GM18505 (cell line): ENCODE results near the gene SPATA31C1.

Source experiments
- ATAC-seq: cut with Tn5 transposase; IDR thresholded peaks from one replicate; pipeline ENCODE4 v1.9.1; 2021; ENCODE audit not compliant: unreplicated experiment
- POLR2A ChIP-seq: IDR thresholded peaks from 4 replicates; pipeline ENCODE4 v1.6.1; 2011; ENCODE audit warnings: borderline replicate concordance; ENCODE audit not compliant: insufficient read depth, insufficient read length; ENCODE audit errors: extremely low read depth

SPATA31C1 gene

GRCh38 chr9:87944096-87944495 is 26.3 kb downstream of the SPATA31C1 start:
- no peak for ATAC-seq

GRCh38 chr9:87944682-87945081 is 26.9 kb downstream of the SPATA31C1 start:
- no peak for TF ChIP-seq POLR2A
- no peak for ATAC-seq

More at GRCh38 chr9:87944096-87944495, 26.3 kb downstream of the SPATA31C1 start:
- TF ChIP-seq POLR2A = no peak

- no peak for TF ChIP-seq POLR2A
- ATAC-seq = no peak
Measured at GRCh38 chr9:87950296-87950695, 32.5 kb downstream of the SPATA31C1 start.

DNA sequence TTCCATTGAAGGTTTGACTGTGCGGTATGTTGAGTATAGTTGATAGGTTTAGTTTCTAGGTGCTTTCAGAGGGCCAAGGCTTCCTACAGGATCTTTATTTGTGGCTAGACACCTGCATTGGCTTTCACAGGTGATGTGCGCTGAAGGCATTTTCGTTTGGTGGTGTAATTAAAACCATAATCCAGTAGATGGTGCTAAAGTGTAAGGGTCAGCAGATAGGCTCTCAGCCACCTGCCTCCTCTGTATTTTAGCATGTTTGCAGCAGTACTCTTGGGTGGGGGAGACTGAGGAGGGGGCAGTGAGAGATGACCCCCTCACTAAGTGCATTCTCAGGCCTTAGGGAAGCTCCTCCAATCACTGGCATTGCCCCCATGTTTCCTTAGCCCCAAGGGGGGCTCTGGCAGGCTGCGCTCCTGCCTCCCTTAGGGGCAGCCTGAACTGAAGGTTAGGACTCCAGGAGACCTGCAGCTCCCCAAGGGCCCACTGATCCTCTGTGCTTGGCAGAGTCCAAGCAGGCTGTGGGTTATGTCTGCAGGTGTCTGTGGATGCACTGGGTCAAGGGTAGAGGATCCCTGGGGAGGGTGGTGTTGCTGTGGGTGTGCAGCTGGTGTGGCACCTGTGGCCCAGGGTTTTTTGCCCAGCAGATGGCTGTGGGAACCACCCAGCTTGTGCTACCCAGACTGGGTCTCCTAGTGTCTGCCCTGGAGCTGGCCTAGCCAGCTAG is 33.2 kb downstream of the SPATA31C1 start:
- TF ChIP-seq POLR2A = no peak
- no peak for ATAC-seq

- no peak for ATAC-seq
- TF ChIP-seq POLR2A = no peak
Measured at GRCh38 chr9:87954230-87954629, 36.5 kb downstream of the SPATA31C1 start.

GRCh38 chr9:87957839-87958238 is 40.1 kb downstream of the SPATA31C1 start:
- TF ChIP-seq POLR2A = no peak
- no peak for ATAC-seq

- no peak for TF ChIP-seq POLR2A
- no peak for ATAC-seq
Measured at GRCh38 chr9:87958591-87958990, 40.8 kb downstream of the SPATA31C1 start.

GRCh38 chr9:87959916-87960581 is 42.3 kb downstream of the SPATA31C1 start:
- no peak for ATAC-seq
- TF ChIP-seq POLR2A = no peak

GRCh38 chr9:87963770-87964169 is 46.0 kb downstream of the SPATA31C1 start:
- TF ChIP-seq POLR2A = no peak
- ATAC-seq = no peak

DNA sequence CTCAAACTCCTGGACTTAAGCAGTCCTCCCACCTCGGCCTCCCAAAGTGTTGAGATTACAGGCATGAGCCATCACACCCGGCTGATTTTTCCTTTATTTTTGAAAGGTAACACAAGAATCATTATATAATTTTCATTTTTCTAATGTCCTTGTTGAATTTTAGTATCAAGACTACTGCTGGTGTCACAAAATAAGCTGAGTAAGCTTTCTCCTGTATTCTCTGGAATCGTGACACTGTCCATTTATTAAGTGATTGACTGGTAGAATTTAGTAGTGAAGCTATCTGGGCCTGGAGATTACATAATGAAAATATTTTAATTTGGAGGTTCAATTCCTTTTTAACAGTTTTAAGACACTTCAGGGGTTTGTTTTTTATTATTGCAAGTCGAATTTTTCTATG is 47.1 kb downstream of the SPATA31C1 start:
- no peak for ATAC-seq
- no peak for TF ChIP-seq POLR2A

GRCh38 chr9:87968155-87968554 is 50.4 kb downstream of the SPATA31C1 start:
- no peak for TF ChIP-seq POLR2A
- ATAC-seq = no peak

- no peak for ATAC-seq
- TF ChIP-seq POLR2A = no peak
Measured at GRCh38 chr9:87970602-87971001, 52.8 kb downstream of the SPATA31C1 start.

DNA sequence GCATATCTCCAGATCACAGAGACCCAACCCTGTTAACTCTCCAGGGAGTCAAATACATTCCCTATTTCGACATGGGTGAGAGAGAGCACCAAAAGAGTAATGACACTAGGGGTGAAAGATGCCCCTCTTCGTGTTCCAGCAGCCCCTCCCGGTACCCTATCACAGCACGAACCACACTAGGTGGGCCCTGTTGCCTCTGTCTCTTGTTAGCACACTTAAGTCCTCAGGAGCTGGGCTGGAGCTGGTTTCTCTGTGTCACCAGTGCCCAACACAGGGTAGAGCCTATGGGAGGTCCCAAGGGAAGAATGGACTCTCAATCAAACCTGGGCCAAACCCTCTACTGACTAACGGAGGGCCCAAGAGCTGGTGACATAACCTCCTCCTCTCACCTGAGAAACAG is 55.4 kb downstream of the SPATA31C1 start:
- TF ChIP-seq POLR2A = no peak
- no peak for ATAC-seq
